ENCODE data around the gene HTR2B.
"Not testable (repeated sequence)": the region's sequence is repeated elsewhere in the genome, so short reads cannot be mapped to it uniquely, and the experiment has no call there.

The HTR2B gene

DNA sequence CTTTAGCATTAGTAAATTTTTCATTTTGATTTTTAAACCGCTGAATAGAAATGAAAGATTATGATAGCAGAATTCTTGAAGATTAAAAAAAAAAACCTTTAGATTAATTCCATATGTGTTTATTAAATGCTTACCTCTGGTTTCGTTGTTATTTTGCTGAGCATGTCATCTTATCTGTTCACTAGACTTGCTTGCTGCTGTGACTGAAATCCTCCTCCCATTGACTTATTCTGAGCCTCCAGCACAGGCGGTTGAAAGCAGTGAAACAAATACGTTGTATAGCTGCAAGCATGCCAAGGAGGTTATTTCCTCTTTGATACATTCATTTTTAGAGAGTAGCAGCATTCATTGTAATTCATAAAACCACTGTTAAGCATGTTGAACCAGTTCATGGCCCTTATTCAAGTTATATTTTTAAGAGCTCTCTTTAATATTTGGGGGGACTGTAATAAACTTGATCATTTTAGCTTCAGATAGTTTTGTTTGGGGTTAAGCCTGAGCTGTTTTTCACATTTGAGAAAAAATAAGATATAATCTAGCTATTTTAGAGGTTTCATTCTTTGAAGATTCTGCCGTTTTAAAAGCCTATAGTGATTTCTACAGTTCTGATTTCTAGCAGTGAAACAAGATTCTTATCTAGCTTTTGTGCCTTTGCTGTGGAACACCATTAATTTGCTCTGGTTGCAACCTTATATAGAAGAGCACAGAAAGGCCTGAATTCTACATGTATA, at the start of gene HTR2B:
Gene HTR2B (minus strand): TSS at position 205 of the 731 bp plus-strand sequence. CDS start 1,278 bp downstream, outside the sequence.
- DNase-seq = no peak

DNA sequence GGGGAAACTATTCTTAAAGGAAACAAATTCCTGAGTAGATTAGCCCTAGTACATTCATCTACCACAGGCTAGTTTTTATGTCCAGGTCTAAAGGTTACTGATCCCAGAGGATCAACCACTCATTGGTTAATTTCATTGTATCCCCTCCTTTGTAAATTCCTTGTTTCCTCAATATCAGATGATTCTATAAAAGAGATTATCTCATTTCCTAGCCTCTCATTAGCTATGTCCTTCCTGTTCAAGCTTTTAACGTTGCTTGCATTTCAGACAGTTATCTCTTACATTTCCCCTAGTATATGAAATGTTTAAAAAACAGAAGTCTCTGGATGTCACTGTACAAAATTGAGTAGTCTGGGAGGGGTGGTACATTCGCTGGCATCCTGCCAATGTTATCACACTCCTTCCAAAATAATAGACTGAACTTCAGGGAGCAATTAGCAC, 49.4 kb upstream of the HTR2B start:
- DNase-seq = no peak

- DNase-seq = no peak
Measured at GRCh38 chr2:231172025-231172424, 47.2 kb upstream of the HTR2B start.

GRCh38 chr2:231170055-231170454, 45.2 kb upstream of the HTR2B start:
- no peak for DNase-seq

DNA sequence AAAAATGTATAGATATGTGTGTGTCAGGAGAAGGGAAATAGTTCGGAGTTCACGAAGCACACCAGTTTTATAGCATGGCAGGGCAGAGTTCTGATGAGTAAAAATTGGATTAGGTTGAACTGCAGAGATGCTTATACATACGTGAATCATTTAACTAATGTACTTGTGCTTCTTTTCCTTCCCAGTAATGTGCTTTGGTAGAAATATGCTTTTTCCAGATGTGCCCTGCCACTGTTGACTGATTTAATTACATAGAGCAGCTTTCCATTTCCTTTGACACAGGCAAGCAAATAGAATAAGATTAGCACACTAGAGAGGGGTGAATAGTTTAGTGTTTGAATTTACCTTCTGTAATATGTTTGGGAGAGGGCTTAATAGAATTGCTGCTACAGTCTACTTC, 44.6 kb upstream of the HTR2B start:
- DNase-seq = no peak

- no peak for DNase-seq
Measured at GRCh38 chr2:231168460-231169139, 43.8 kb upstream of the HTR2B start.

DNA sequence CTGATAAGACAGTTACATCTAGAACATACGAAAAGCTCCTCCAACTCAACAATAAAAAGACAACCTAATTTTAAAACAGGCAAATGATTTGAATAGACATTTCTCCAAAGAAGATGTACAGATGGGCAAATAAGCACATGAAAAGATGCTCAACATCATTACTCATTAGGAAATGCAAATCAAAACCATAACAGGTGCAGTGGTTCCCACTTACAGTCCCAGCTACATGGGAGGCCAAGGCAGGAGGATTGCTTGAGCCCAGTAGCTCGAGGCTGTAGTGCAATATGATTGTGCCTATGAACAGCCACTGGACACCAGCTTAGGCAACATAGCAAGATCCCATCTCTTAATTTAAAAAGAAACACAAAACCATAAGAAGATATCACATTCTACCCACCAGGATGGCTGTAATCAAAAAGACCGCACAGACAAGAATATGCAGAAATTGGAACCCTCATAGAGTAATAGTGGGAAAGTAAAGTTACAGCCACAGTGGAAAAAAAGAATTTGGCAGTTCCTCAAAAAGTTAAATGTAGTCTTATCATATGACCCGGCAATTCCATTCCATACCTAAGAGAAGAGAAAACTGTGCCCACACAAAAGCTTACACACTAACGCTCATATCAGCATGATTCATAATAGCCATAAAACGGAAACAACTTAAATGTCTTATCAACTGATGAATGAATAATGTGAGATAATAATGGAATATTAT, 43.1 kb upstream of the HTR2B start:
- no peak for DNase-seq

DNA sequence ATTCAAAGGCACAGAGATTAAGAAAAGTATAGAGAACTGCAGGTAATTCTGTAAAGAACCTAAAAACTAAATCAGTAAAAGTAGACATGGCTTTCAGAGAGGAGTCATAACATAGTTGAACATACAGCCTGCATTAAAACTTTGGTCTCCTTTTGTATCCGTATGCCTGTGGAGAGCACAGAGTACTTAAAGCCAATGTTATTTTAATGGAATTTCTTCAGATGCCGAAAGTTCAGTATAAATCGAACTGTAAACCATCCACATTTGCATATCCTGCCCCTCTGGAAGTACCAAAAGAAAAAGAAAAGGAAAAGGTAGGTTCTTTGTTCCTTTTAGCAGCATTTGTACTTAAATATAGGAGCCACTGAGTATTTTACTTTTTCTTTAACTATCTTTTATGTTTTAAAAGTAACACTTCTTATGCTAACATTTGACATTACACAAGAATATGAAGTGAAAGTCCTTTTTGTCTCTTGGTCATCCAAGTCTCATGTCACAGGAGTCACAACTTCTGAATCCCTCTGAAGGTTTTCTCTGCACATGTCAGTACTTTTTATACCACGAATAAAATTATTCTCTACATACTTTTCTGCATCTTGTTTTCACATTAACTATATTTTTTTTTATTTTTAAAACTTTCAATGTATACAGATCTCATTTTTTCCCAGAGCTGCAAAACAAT, 38.7 kb upstream of the HTR2B start:
- DNase-seq = no peak

DNA sequence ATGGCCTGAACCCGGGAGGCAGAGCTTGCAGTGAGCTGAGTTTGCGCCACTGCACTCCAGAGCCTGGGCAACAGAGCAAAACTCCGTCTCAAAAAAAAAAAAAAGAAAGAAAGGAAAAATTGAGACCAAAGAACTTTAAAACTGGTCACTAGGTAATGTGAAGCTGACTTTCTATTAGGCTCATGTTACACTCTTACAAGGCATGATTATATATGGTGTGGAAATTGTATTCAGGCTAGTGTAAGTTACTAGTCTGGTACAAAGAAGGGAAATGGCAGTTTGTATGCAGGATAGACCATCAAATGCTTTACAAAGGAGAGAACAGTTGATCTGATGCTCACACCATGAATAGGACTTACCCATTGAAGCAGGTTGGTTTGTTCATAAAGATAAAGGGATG, 38.2 kb upstream of the HTR2B start:
- no peak for DNase-seq

- DNase-seq = no peak
Measured at GRCh38 chr2:231161877-231162329, 37.1 kb upstream of the HTR2B start.

- DNase-seq = no peak
Measured at GRCh38 chr2:231161252-231161839, 36.5 kb upstream of the HTR2B start.

DNA sequence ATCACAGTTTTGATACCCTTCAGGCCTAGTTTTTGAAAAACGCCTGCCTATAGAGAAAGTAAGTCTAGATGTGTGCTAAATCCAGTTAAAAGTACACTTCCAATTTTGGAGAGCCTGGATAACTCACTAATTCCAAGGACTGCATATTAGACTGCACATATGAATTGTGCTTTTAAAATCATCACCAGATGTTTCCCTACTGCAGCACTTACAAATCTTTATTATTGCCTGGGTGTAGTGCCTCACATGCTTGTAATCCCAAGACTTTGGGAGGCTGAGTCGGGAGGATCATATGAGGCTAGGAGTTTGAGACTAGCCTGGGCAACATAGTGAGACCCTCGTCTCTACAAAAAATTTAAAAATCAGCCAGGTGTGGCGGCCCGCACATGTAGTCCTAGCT, 35.9 kb upstream of the HTR2B start:
- DNase-seq = no peak

GRCh38 chr2:231159306-231159705, 34.5 kb upstream of the HTR2B start:
- no peak for DNase-seq

- no peak for DNase-seq
Measured at GRCh38 chr2:231152800-231153557, 28.1 kb upstream of the HTR2B start.

DNA sequence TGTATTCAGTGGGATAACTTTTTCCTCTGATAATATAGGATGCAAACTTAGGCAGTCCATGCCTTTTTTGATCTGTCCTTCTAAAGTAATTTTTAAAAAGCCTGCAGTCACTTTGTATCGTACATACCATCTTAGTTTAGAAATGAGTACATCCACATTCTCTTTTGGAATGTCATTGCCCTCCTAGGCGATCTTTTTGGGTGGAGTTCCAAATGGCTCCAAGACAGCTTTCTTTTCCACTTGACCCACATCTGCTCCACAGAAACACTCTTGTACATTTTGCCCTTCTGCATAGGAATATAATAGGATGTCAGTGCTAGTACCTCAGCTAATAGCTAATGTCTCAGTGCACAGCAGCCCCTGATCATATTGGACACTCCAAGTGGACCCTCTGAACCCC, 21.8 kb upstream of the HTR2B start:
- no peak for DNase-seq

- DNase-seq = no peak
Measured at GRCh38 chr2:231144896-231145295, 20.1 kb upstream of the HTR2B start.

- not testable (repeated sequence) for DNase-seq
Measured at GRCh38 chr2:231140808-231141207, 16.0 kb upstream of the HTR2B start.

DNA sequence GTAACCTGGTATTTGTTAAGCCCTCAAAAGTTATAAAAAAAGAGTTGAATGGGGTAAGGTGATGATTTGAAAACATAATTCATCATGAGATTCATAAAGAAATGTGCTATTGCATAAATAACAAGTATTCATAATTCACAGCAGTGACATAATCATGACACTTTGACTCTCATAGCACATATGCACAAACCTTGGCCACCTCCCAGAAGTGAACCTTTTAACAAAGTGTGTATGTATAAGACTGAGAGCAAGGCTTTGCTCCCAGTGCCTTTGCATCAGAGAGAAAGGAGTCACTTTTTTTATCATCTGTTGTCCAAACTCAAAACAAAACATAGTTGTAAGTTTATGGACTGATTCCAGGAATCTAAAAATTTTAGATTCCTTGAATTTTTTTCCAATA, 15.0 kb upstream of the HTR2B start:
- no peak for DNase-seq

DNA sequence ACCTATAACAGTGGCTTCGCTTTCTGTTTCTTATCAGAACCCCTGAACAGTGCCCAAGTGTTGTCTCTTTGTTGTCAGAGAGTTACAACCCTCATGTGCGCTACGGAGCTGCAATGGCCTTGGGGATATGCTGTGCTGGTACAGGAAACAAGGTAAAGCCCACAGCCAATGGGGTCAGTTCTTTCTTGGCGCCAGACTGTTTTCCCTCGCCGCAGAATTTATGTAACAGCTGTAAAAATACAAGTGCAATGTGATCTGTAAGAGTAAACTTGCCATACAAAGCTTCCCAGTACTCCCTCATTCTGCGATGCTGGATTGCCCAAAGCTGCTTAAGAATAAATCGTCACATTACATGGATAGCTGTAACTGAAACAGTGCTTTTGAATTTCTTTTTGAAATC, 13.9 kb upstream of the HTR2B start:
- no peak for DNase-seq

DNA sequence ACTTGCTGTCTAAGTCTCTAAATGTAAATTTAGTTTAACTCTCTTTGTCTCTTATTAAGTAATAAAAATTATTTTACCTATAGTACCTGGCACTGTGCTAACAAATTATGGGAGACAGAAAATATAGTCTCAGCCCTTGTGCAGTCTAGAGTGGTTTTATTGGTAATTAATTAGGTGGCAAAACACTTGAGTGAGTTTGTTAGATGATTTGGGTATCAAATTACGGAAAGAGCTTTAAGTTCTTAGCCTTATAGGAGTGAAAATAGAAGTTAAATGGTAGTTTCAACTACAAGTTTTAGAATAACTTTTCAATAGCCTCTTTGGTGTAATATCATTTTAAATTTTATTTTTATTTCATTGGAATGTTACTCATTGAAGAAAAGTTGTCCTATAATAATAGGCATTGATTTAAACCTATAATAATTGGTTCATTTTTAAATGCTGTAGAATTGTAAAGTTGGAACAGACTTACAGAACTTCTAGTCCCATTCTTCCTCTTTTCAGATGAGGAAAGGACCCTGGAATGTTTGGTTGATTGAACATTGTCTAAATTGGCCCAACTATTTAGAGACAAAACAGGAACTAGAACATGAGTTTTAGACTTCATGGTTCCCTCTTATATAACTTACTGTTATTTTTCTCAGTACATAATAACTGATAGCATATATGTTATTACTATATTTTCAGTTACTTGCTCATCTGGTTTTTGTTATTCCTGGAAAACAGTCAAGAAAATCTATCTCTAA, 10.2 kb upstream of the HTR2B start:
- DNase-seq = no peak

- no peak for DNase-seq
Measured at GRCh38 chr2:231133365-231134099, 8.7 kb upstream of the HTR2B start.

Measured in NCI-H446 treated with DMSO at 0.1 percent for 48 hours (cell line).